Cortex of kidney (tissue), 1 donor: ENCODE measurements around the gene SHOX.

ENCODE experiments used
- DNase-seq: peaks from one replicate; lab custom pipeline; 2025; lab: John Stamatoyannopoulos, UW

Gene SHOX

GRCh38 chrX:666762-667720 is 36.5 kb downstream of the SHOX start:
- no peak for DNase-seq

DNA sequence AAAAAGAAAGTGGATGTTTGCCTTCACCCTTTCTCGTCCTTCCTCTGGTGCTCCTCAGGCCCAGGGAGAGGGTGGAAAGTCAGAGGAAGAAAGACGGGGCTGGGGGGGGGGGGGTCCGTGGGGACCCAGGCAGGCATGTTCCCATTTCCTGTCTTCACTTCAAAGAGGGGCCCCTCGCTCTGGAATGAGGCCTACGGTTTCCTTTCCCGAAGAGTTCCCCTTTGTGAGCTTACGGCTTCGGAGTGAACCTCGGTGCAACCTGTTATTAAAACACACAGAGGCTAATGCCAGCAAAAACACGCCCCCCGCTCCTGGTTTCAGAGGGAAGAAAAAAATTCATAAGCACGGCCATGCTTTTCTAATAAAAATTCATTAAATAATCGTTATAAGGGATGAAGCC is 40.1 kb downstream of the SHOX start:
- no peak for DNase-seq

DNA sequence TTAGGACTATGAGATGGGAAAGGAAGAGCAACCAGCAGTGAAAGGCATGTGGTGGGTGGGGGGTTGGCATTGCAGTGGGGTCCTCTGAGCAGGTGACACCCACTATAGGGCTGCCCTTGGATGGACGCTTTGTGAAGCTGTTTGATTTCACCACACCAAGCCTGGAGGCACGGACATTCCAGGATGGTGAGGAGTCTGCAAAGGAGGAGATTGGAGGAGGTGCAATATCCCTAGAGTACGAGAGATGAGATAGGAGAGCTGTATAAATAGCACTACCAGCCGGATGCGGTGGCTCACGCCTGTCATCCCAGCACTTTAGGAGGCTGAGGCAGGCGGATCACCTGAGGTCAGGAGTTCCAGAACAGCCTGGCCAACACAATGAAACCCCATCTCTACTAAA is 42.3 kb downstream of the SHOX start:
- DNase-seq: no peak

GRCh38 chrX:675279-675954 is 44.8 kb downstream of the SHOX start:
- no peak for DNase-seq

DNA sequence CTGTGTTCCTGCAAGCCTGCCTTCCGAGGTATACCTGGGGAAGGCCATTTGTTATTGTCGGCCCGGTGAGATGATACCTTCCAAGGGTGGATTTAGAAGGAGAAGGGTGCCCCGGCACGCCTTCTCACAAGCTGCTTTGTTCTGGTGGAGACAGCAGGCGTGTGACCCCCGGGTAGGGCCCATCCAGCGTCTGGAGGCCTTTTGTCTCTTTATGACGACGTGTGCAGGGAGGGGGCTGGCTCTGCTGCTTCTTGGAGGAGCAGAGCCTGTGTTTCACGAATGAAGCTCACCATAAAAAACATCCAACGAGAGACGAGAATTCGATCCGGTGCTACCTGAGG is 45.3 kb downstream of the SHOX start:
- no peak for DNase-seq

DNA sequence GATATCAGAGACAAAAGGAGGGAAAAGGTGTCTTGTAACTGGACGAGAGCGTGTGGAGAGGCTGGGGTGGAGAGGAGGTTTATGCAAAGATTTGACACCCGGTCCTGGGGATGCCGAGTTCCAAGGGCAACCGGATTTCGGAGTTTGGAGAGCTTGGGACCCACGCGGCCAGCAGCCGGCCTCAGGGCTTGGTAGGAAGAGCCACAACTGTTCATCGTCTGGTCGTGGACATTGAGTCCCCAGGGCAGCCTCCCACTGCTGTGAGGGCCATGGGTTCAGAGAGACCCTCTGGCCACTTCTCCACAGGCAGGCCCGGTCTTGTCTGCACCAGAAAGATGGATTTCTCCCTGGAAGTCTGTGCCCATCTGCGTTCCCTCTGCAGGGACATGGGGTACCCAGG is 46.8 kb downstream of the SHOX start:
- DNase-seq: no peak

DNA sequence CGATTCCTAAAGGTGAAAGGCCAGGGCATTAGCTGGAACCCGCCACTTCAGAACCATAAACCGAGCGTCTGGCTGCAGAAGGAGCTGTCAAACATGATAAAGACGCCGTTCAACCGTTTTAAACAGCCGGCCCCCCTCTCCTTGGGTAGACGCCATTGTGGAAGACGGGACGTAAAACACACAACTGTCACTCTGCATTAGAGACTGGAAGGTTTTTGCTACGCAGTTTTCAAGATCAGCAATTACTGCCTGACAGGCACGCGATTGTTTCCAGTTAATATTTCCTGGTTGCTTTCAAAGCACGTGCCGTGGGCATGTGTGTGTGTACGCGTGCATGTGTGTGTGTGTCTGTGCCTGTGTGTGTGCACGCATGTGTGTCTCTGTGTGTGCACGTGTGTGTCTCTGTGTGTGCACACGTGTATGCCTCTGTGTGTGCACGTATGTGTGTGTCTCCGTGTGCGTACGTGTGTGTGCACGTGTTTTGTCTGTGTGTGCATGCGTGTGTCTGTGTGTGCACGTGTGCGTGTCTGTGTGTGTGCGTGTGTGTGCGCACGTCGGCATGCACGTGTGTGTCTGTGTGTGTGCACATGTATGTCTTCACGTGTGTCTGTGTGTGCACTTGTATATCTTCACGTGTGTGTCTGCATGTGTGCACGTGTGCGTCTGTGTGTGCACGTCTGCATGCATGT is 48.8 kb downstream of the SHOX start:
- DNase-seq: no peak

GRCh38 chrX:680062-680461 is 49.5 kb downstream of the SHOX start:
- no peak for DNase-seq

DNA sequence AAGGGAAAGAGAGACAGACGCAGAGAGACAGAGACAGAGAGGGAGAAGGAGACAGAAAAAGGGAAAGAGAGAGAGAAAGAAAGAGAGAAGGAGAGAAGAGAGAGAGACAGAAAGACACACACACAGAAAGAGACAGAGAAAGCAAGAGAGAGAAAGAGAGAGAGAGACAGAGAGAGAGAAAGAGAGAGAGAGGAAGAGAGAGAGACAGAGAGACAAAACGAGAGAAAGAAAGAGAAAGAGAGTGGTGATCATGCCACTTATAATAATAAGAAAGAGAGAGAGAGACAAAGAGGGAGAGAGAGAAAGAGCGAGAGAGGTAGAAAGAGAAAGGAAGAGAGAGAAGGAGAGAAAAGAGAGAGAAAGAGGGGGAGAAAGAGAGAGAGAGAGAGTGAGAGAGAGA is 51.4 kb downstream of the SHOX start:
- no peak for DNase-seq

GRCh38 chrX:682892-683291 is 52.3 kb downstream of the SHOX start:
- no peak for DNase-seq

DNA sequence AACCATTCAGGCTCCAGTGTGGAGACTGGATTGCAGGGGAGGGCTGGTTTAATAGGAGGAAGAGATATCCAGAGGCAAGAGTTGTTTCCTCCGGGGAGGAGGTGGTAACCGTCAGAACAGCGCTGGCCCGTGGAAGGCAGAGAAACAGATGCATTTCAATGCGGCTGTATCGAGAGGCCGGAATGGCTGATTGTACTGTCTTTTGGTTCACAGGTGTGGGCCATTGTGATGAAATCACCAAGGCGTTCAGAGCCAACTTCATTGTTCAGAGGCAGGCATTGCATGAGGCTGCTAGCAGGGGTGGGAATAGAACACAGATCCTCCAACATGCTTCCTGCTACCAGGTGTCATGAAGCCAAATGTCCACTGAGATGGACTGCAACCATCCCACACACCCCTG is 53.0 kb downstream of the SHOX start:
- DNase-seq: no peak

- no peak for DNase-seq
Observed at GRCh38 chrX:685120-686032, 54.8 kb downstream of the SHOX start.

- no peak for DNase-seq
Observed at GRCh38 chrX:689983-690382, 59.4 kb downstream of the SHOX start.

- no peak for DNase-seq
Observed at GRCh38 chrX:694800-695199, 64.2 kb downstream of the SHOX start.

DNA sequence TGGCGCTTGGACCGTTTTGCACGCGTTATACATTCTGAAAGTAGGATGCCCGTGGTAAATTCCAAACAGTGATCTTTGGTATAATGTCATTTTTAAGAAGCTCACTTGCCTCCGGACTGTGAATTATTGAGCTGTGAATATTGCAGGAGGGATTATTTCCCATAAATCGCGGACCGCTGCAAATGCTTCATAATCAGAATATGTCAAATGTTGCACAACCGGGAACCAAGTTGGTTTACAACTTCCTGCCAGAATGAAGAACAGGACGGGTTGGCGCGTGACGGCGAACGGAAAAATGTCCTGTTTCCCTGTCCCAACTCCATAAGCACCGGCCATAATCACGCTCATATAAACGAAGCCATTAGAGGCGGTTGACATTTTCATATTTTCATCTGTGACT is 67.6 kb downstream of the SHOX start:
- DNase-seq: no peak

GRCh38 chrX:700936-701335 is 70.3 kb downstream of the SHOX start:
- no peak for DNase-seq

GRCh38 chrX:701673-702072 is 71.1 kb downstream of the SHOX start:
- no peak for DNase-seq

GRCh38 chrX:703466-703865 is 72.9 kb downstream of the SHOX start:
- no peak for DNase-seq

- no peak for DNase-seq
Observed at GRCh38 chrX:703866-704265, 73.3 kb downstream of the SHOX start.
